IMR-90 (cell line): ENCODE measurements around the gene KLK10. TPM values are rescaled to one million over a fixed set of nuclear protein-coding genes. Genes with fewer than 3 reads are reported as not detected.

Experiments used
- ATAC-seq: fragments of 200-7000 bp; cut with Tn5 transposase; 2 replicates; pipeline ENCODE4 v1.9.1; 2020; ENCODE audit warnings: low read depth, mild to moderate bottlenecking, moderate library complexity
- BruUV-seq: library from RNA; stranded (reverse); fragments of 400-500 nt; replicated peaks from 2 replicates; lab custom pipeline; 2021; lab: Mats Ljungman, UMichigan
- CTCF ChIA-PET: fragments of 300-600 bp; formaldehyde crosslinking; extraction: SDS; loops from one replicate; lab custom pipeline; 2021; ENCODE audit warnings: antibody characterized with exemption; lab: Yijun Ruan, JAX
- POLR2A ChIA-PET: fragments of 300-600 bp; sonication (Branson Sonifier 250); formaldehyde crosslinking; loops from one replicate; lab custom pipeline; 2022; ENCODE audit warnings: antibody characterized with exemption; ENCODE audit not compliant: unreplicated experiment; lab: Charles Lee
- DNase-seq: peaks from one replicate; pipeline ENCODE4 v3.0.0; 2013
- H2AFZ ChIP-seq: replicated peaks from 2 replicates; pipeline ENCODE3; 2013; ENCODE audit warnings: low read length, mild to moderate bottlenecking; ENCODE audit not compliant: poor library complexity
- H2AK5ac ChIP-seq: 2 replicates; pipeline ENCODE4 v1.6.1; 2013; ENCODE audit warnings: low read depth, low read length, inconsistent platforms
- H2AK9ac ChIP-seq: replicated peaks from 2 replicates; pipeline ENCODE3; 2013; ENCODE audit warnings: mild to moderate bottlenecking, low read depth, low read length, moderate library complexity; ENCODE audit not compliant: poor library complexity
- H2BK120ac ChIP-seq: 2 replicates; pipeline ENCODE4 v1.6.1; 2013; ENCODE audit warnings: low read depth, low read length, inconsistent platforms
- H2BK15ac ChIP-seq: 3 replicates; pipeline ENCODE4 v1.6.1; 2013; ENCODE audit warnings: low read depth, low read length, inconsistent platforms
- H2BK20ac ChIP-seq: 2 replicates; pipeline ENCODE4 v1.6.1; 2013; ENCODE audit warnings: low read depth, mild to moderate bottlenecking, inconsistent platforms, low read length, moderate library complexity
- H2BK5ac ChIP-seq: 2 replicates; pipeline ENCODE4 v1.6.1; 2013; ENCODE audit warnings: mild to moderate bottlenecking, low read depth, low read length, inconsistent platforms; ENCODE audit not compliant: poor library complexity, severe bottlenecking
- H3K14ac ChIP-seq: replicated peaks from 2 replicates; pipeline ENCODE4 v1.6.1; 2013; ENCODE audit warnings: low read depth, low read length, inconsistent platforms
- H3K18ac ChIP-seq: 2 replicates; pipeline ENCODE4 v1.6.1; 2013; ENCODE audit warnings: low read depth, low read length, control low read depth
- H3K23ac ChIP-seq: 2 replicates; pipeline ENCODE4 v1.6.1; 2013; ENCODE audit warnings: low read depth, low read length, inconsistent platforms
- H3K27ac ChIP-seq: 2 replicates; pipeline ENCODE4 v1.5.1; 2013; ENCODE audit warnings: mild to moderate bottlenecking, control low read depth, low read length; ENCODE audit not compliant: insufficient read depth
- H3K27me3 ChIP-seq: 2 replicates; pipeline ENCODE4 v1.6.1; 2013; ENCODE audit warnings: low read length; ENCODE audit not compliant: control insufficient read depth, insufficient read depth
- H3K36me3 ChIP-seq: 2 replicates; pipeline ENCODE4 v1.6.1; 2013; ENCODE audit warnings: low read length, mixed read lengths; ENCODE audit not compliant: control insufficient read depth, insufficient read depth
- H3K4ac ChIP-seq: 2 replicates; pipeline ENCODE4 v1.6.1; 2013; ENCODE audit warnings: low read depth, low read length, inconsistent platforms
- H3K4me1 ChIP-seq: 2 replicates; pipeline ENCODE4 v1.6.1; 2013; ENCODE audit warnings: low read length, mixed read lengths; ENCODE audit not compliant: control insufficient read depth, insufficient read depth
- H3K4me2 ChIP-seq: 2 replicates; pipeline ENCODE4 v1.6.1; 2013; ENCODE audit warnings: low read depth, mild to moderate bottlenecking, control low read depth, low read length, moderate library complexity
- H3K4me3 ChIP-seq: 2 replicates; pipeline ENCODE4 v1.5.1; 2013; ENCODE audit warnings: low read depth, mild to moderate bottlenecking, control low read depth, low read length, moderate library complexity; ENCODE audit not compliant: insufficient read depth
- H3K56ac ChIP-seq: 2 replicates; pipeline ENCODE4 v1.6.1; 2013; ENCODE audit warnings: low read length, inconsistent platforms; ENCODE audit not compliant: insufficient read depth; ENCODE audit errors: extremely low read depth
- H3K79me1 ChIP-seq, 2 experiments: 2 replicates each; pipeline ENCODE4 v1.6.1; 2013; ENCODE audit warnings: low read length in 2 of 2, inconsistent platforms in 1 of 2, low read depth in 1 of 2
- H3K9ac ChIP-seq: 2 replicates; pipeline ENCODE4 v1.6.1; 2013; ENCODE audit warnings: low read depth, low read length, control low read depth
- H3K9me1 ChIP-seq: 2 replicates; pipeline ENCODE4 v1.6.1; 2013; ENCODE audit warnings: low read length, inconsistent platforms; ENCODE audit not compliant: insufficient read depth
- H3K9me3 ChIP-seq: 2 replicates; pipeline ENCODE4 v1.6.1; 2013; ENCODE audit warnings: low read length; ENCODE audit not compliant: control insufficient read depth, insufficient read depth
- H4K20me1 ChIP-seq: 2 replicates; pipeline ENCODE4 v1.6.1; 2013; ENCODE audit warnings: low read length, inconsistent platforms; ENCODE audit not compliant: insufficient read depth
- H4K5ac ChIP-seq: 2 replicates; pipeline ENCODE4 v1.6.1; 2013; ENCODE audit warnings: mild to moderate bottlenecking, low read depth, low read length, control low read depth
- H4K8ac ChIP-seq, 2 experiments: 2 replicates each; pipeline ENCODE4 v1.6.1; 2013; ENCODE audit warnings: low read depth in 2 of 2, low read length in 2 of 2, control low read depth in 1 of 2, inconsistent platforms in 1 of 2
- H4K91ac ChIP-seq: 2 replicates; pipeline ENCODE4 v1.6.1; 2013; ENCODE audit warnings: low read depth, low read length, inconsistent platforms; ENCODE audit not compliant: insufficient read depth
- RCOR1 ChIP-seq: IDR thresholded peaks from 2 replicates; pipeline ENCODE4 v1.6.1; 2012; ENCODE audit warnings: mild to moderate bottlenecking, low read length, improper control_type of control experiment; ENCODE audit not compliant: insufficient replicate concordance
- WGBS, 2 experiments: methylation state at CpG; one replicate each; pipeline versions ENCODE4 v1.1.5 to v1.1.7; 2013; ENCODE audit warnings: missing lambda C conversion rate in 2 of 2; ENCODE audit not compliant: insufficient read length in 1 of 2; ENCODE audit errors: extremely low coverage in 2 of 2; 5-methylcytosine and 5-hydroxymethylcytosine counted together
- dilution Hi-C: fragments of 300-500 bp; cut with HindIII; formaldehyde crosslinking; loops from one replicate; pipeline ENCODE4 v1.14.3; 2018; ENCODE audit warnings: low sequenced_read_pairs; ENCODE audit not compliant: unreplicated experiment
- in situ Hi-C: fragments of 300-500 bp; cut with MboI; formaldehyde crosslinking; loops from 3 replicates; pipeline ENCODE4 v1.14.3; 2019; ENCODE audit warnings: low sequenced_read_pairs, inconsistent platforms, mixed read lengths
- intact Hi-C: fragments of 100-400 bp; cut with micrococcal nuclease; formaldehyde crosslinking; loops from 2 replicates; pipeline ENCODE4 v1.10.0; 2022
- polyA plus RNA-seq, 3 experiments: library from polyadenylated mRNA; depleted of rRNA; stranded (reverse); fragments of >200 nt; gene quantifications; 2 replicates each; pipeline ENCODE4 v1.2.3, GENCODE V29; 2012; ENCODE audit warnings: low replicate concordance in 1 of 3
- total RNA-seq: library from RNA; depleted of rRNA; stranded (reverse); fragments of >200 nt; gene quantifications from 2 replicates; pipeline ENCODE4 v1.2.3, GENCODE V29; 2012
- TF ChIP-seq, protein P1 (sequence below): conservative IDR thresholded peaks from 2 replicates; pipeline ENCODE4 v1.5.1; 2012; ENCODE audit warnings: mild to moderate bottlenecking, low read depth, low read length, improper control_type of control experiment

Gene KLK10
- total and polyA plus RNA-seq, 2 of the 4 experiments (the other 2 are of a cell fraction) = not detected

DNA sequence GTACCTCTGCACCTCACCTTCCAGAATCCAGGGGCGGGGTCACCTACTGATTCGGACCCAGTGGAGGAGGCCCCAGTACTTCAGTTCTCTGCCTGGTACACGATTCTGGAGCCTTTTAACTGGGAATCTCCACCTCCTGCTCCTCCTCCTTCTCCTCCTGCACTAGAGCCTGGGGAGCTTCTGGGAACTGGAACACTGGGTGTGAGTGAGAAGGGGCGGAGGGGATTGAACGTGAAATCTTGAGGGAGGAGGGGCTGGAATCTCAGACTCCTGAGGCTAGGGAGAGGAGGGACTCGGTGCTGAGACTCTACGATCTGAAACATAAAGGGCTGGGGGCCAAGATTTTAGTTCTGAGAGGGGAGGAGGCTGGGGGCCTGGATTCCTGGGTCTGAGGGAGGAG, 18.0 kb downstream of the KLK10 start, which contains the start of gene KLK8:
Gene KLK8 (minus strand): TSS at position 90 of the 400 bp plus-strand sequence. CDS start 437 bp downstream, outside the sequence.
- no peak for TF ChIP-seq RCOR1
- TF ChIP-seq, protein P1, sequence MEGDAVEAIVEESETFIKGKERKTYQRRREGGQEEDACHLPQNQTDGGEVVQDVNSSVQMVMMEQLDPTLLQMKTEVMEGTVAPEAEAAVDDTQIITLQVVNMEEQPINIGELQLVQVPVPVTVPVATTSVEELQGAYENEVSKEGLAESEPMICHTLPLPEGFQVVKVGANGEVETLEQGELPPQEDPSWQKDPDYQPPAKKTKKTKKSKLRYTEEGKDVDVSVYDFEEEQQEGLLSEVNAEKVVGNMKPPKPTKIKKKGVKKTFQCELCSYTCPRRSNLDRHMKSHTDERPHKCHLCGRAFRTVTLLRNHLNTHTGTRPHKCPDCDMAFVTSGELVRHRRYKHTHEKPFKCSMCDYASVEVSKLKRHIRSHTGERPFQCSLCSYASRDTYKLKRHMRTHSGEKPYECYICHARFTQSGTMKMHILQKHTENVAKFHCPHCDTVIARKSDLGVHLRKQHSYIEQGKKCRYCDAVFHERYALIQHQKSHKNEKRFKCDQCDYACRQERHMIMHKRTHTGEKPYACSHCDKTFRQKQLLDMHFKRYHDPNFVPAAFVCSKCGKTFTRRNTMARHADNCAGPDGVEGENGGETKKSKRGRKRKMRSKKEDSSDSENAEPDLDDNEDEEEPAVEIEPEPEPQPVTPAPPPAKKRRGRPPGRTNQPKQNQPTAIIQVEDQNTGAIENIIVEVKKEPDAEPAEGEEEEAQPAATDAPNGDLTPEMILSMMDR = no peak
- no peaks in the 10 kb centered on the region for H3K4me1 ChIP-seq
- no peak within 1 kb of the TSS for H4K8ac ChIP-seq
- H2BK20ac ChIP-seq = no peak within 1 kb of the TSS
- in situ Hi-C loops (no loop called here), dilution Hi-C loops (no loop called here), intact Hi-C loops (no loop called here)
- ATAC-seq = no peak
- H3K9ac ChIP-seq = no peak within 1 kb of the TSS
- no peak within 1 kb of the TSS for H3K4me2 ChIP-seq
- H2BK120ac ChIP-seq = no peak within 1 kb of the TSS
- BruUV-seq = no TSS peak
- no peak within 1 kb of the TSS for H3K56ac ChIP-seq
- ChIA-PET POLR2A (no interaction called here), CTCF (no interaction called here)
- H2AK9ac ChIP-seq = no peak within 1 kb of the TSS
- no peak within 1 kb of the TSS for H3K14ac ChIP-seq
- H4K91ac ChIP-seq = no peak within 1 kb of the TSS
- no peak within 1 kb of the TSS for H2BK15ac ChIP-seq
- no peaks in the 10 kb centered on the region for H3K27me3 ChIP-seq
- no peak within 1 kb of the TSS for H3K18ac ChIP-seq
- no peak within 1 kb of the TSS for H2AFZ ChIP-seq
- no peak within 1 kb of the TSS for H2BK5ac ChIP-seq
- no peak within 1 kb of the TSS for H2AK5ac ChIP-seq
- H3K27ac ChIP-seq = no peak within 1 kb of the TSS
- DNase-seq = no peak
- no peak within 1 kb of the TSS for H4K5ac ChIP-seq
- WGBS, 2 experiments = 13% methylated on average over 3 of the region's 7 CpGs; no CpG with 5 or more reads in 1 of the 2 experiments
- H3K23ac ChIP-seq = no peak within 1 kb of the TSS
- no peaks in the 10 kb centered on the region for H3K79me1 ChIP-seq
- no peaks in the 10 kb centered on the region for H3K9me1 ChIP-seq
- H3K4me3 ChIP-seq = no peak within 1 kb of the TSS
- no peaks in the 10 kb centered on the region; the same call in 1 of the 2 replicates for H4K20me1 ChIP-seq
- peaks cover 14% of the 10 kb centered on the region for H3K9me3 ChIP-seq
- no peaks in the 10 kb centered on the region for H3K36me3 ChIP-seq
- H3K4ac ChIP-seq = no peak within 1 kb of the TSS
